HepG2 (cell line): ENCODE measurements around the gene DDR1. TPM values are rescaled to one million over a fixed set of nuclear protein-coding genes. Genes with fewer than 3 reads are reported as not detected.

Experiments used
- ATF6 ChIP-seq: sonication (generic); formaldehyde crosslinking; conservative IDR thresholded peaks from 2 replicates; pipeline ENCODE4 v1.4.0; 2020; ENCODE audit warnings: missing genetic modification reagents
- FOXO1 ChIP-seq: sonication (generic); formaldehyde crosslinking; IDR thresholded peaks from 2 replicates; pipeline ENCODE4 v1.4.0; 2020; ENCODE audit warnings: missing genetic modification reagents
- HNF1A ChIP-seq, 2 experiments: sonication (generic) in 1 of 2; formaldehyde crosslinking in 1 of 2; IDR thresholded peaks; 2 replicates each; pipeline versions ENCODE4 v1.4.0 to v1.6.1; 2016 to 2020; ENCODE audit warnings: borderline replicate concordance in 1 of 2, low read depth in 1 of 2, mild to moderate bottlenecking in 1 of 2, missing genetic modification reagents in 1 of 2
- IRF9 ChIP-seq: sonication (generic); formaldehyde crosslinking; IDR thresholded peaks from 2 replicates; pipeline ENCODE4 v1.8.0; 2022; ENCODE audit warnings: missing genetic modification reagents, mild to moderate bottlenecking, borderline replicate concordance
- JDP2 ChIP-seq: sonication (generic); formaldehyde crosslinking; IDR thresholded peaks from 2 replicates; pipeline ENCODE4 v1.8.1; 2022; ENCODE audit warnings: missing genetic modification reagents, borderline replicate concordance
- NR2F6 ChIP-seq, 2 experiments: IDR thresholded peaks; 2 replicates each; pipeline ENCODE4 v1.6.1; 2016; ENCODE audit warnings: antibody characterized with exemption in 1 of 2, mild to moderate bottlenecking in 1 of 2
- PAF1 ChIP-seq: IDR thresholded peaks from 2 replicates; pipeline ENCODE4 v1.6.1; 2016; ENCODE audit warnings: missing genetic modification reagents, missing compliant biosample characterization
- SP4 ChIP-seq: sonication (generic); formaldehyde crosslinking; IDR thresholded peaks from 2 replicates; pipeline ENCODE4 v1.8.1; 2023; ENCODE audit warnings: mild to moderate bottlenecking, missing genetic modification reagents
- TGIF2 ChIP-seq: IDR thresholded peaks from 2 replicates; pipeline ENCODE4 v1.6.1; 2016; ENCODE audit warnings: control low read depth, missing compliant biosample characterization
- ZBTB14 ChIP-seq: sonication (generic); formaldehyde crosslinking; IDR thresholded peaks from 2 replicates; pipeline ENCODE4 v1.4.0; 2020; ENCODE audit warnings: missing genetic modification reagents
- ZFP37 ChIP-seq: sonication (generic); formaldehyde crosslinking; IDR thresholded peaks from 2 replicates; pipeline ENCODE4 v1.4.0; 2020; ENCODE audit warnings: missing genetic modification reagents, borderline replicate concordance
- ZSCAN31 ChIP-seq: sonication (generic); formaldehyde crosslinking; IDR thresholded peaks from 2 replicates; pipeline ENCODE4 v1.5.0; 2020; ENCODE audit warnings: low read depth, mild to moderate bottlenecking, missing genetic modification reagents
- ZSCAN5A ChIP-seq: sonication (generic); formaldehyde crosslinking; IDR thresholded peaks from 2 replicates; pipeline ENCODE4 v1.8.0; 2022; ENCODE audit warnings: mild to moderate bottlenecking, missing genetic modification reagents, borderline replicate concordance
- ZXDC ChIP-seq: sonication (generic); formaldehyde crosslinking; IDR thresholded peaks from 2 replicates; pipeline ENCODE4 v1.5.0; 2020; ENCODE audit warnings: mild to moderate bottlenecking, missing genetic modification reagents
- polyA plus RNA-seq, 8 experiments: library from polyadenylated mRNA; depleted of rRNA in 3 of 8; stranded (reverse) in 7 of 8; unstranded in 1 of 8; fragments of >200 nt; fragmentation: Illumina TruSeq in 4 of 8; extraction: Trizol in 4 of 8; gene quantifications; 2 replicates each; pipeline versions ENCODE4 v1.2.1 to v1.2.3, GENCODE V29; 2011 to 2016; ENCODE audit warnings: low read depth in 4 of 8, missing spikeins in 1 of 8, mixed read lengths in 1 of 8; ENCODE audit not compliant: insufficient read depth in 1 of 8
- total RNA-seq, 5 experiments: library from RNA; depleted of rRNA; stranded (reverse); fragments of >200 nt; fragmentation: Illumina TruSeq; extraction: Trizol; gene quantifications; 2 replicates each; pipeline ENCODE4 v1.2.3, GENCODE V29; 2016; ENCODE audit warnings: low read depth in 1 of 5

Gene DDR1
- total and polyA plus RNA-seq, 2 of the 13 experiments (the other 11 are each of a cell fraction or from before 2014, with no cell fraction given), result 16.7 to 20.2 TPM

- TF ChIP-seq SP4 (CRISPR knock-in tag) (peak; percentile 23; the same call in 1 of the 2 replicates), ZFP37 (no peak), PAF1 (CRISPR knock-in tag) (no peak), ZSCAN31 (CRISPR knock-in tag) (no peak), ZBTB14 (CRISPR knock-in tag) (no peak), TGIF2 (no peak), FOXO1 (CRISPR knock-in tag) (no peak), ZXDC (CRISPR knock-in tag) (no peak), IRF9 (CRISPR knock-in tag) (peak; percentile 15; the same call in 1 of the 2 replicates), ZSCAN5A (CRISPR knock-in tag) (no peak), NR2F6 (IDR thresholded peaks at IDR 0.05) (no peak), NR2F6 (CRISPR knock-in tag; IDR thresholded peaks at IDR 0.05) (no peak), ATF6 (CRISPR knock-in tag) (no peak), HNF1A (IDR thresholded peaks at IDR 0.05; ENCODE audit: low read depth) (no peak), HNF1A (CRISPR knock-in tag; IDR thresholded peaks at IDR 0.05; ENCODE audit: borderline replicate concordance) (0 out of 2 replicates have a peak, but pooled peaks have one; percentile 22), JDP2 (CRISPR knock-in tag) (no peak)
These were observed 1.3 kb upstream of the DDR1 start (continued) for GRCh38 chr6:30882759-30883684.
